Measurements from ENCODE around the gene GLDN.

DNA sequence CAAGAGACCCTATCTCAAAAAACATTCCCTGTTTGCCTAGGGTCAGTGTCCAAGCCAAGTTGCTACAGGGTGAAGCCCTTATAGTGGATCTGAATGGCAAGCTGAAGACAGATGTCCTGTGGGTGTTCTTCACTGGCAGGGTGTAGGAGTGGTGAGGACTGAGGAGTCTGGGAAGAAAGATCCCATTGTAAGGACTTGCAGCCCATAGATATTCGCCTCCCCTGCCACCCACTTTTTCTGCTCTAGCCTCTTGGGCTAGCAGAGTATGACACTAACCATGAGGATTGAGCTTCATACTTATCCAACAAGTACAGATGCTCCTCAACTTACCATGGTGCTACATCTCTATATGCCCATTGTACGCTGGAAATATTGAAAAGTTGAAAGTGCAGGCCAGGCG lies 16.3 kb upstream of the GLDN start:
- TF ChIP-seq, protein P1, sequence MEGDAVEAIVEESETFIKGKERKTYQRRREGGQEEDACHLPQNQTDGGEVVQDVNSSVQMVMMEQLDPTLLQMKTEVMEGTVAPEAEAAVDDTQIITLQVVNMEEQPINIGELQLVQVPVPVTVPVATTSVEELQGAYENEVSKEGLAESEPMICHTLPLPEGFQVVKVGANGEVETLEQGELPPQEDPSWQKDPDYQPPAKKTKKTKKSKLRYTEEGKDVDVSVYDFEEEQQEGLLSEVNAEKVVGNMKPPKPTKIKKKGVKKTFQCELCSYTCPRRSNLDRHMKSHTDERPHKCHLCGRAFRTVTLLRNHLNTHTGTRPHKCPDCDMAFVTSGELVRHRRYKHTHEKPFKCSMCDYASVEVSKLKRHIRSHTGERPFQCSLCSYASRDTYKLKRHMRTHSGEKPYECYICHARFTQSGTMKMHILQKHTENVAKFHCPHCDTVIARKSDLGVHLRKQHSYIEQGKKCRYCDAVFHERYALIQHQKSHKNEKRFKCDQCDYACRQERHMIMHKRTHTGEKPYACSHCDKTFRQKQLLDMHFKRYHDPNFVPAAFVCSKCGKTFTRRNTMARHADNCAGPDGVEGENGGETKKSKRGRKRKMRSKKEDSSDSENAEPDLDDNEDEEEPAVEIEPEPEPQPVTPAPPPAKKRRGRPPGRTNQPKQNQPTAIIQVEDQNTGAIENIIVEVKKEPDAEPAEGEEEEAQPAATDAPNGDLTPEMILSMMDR (IDR thresholded peaks at IDR 0.05; ENCODE audit: low read length) = no peak
- TF ChIP-seq EZH2phosphoT487 (IDR thresholded peaks at IDR 0.05; ENCODE audit: low read length) = no peak
- TF ChIP-seq EZH2 (optimal IDR thresholded peaks at IDR 0.05; ENCODE audit: low read depth, low read length) = no peak
